Mucosa of stomach (tissue), 1 donor: ENCODE results near the gene PPM1H.

Experiments used
- H3K27me3 ChIP-seq: one replicate; pipeline ENCODE4 v1.7.0; 2013; ENCODE audit warnings: mild to moderate bottlenecking, low read length; ENCODE audit not compliant: control insufficient read depth, insufficient read depth
- H3K36me3 ChIP-seq: one replicate; pipeline ENCODE4 v1.7.0; 2013; ENCODE audit warnings: low read length; ENCODE audit not compliant: control insufficient read depth, insufficient read depth
- H3K4me1 ChIP-seq: one replicate; pipeline ENCODE4 v1.7.0; 2013; ENCODE audit warnings: mild to moderate bottlenecking, low read length; ENCODE audit not compliant: control insufficient read depth, insufficient read depth
- H3K4me3 ChIP-seq: one replicate; pipeline ENCODE4 v1.7.0; 2013; ENCODE audit warnings: low read length
- H3K9ac ChIP-seq: one replicate; pipeline ENCODE4 v1.7.0; 2013; ENCODE audit warnings: mild to moderate bottlenecking, low read length, moderate library complexity
- H3K9me3 ChIP-seq: one replicate; pipeline ENCODE4 v1.7.0; 2013; ENCODE audit warnings: mild to moderate bottlenecking, low read length, moderate library complexity; ENCODE audit not compliant: control insufficient read depth
- donor health status: Pancreatic carcinoma.

The PPM1H gene

GRCh38 chr12:62806893-62807292 lies 128.1 kb downstream of the PPM1H start:
- no peaks in the 10 kb centered on the region for H3K9me3 ChIP-seq
- no peak overlapping the region for H3K9ac ChIP-seq
- no peak overlapping the region for H3K4me3 ChIP-seq
- H3K27me3 ChIP-seq = no peaks in the 10 kb centered on the region
- no peaks in the 10 kb centered on the region for H3K36me3 ChIP-seq
- no peaks in the 10 kb centered on the region for H3K4me1 ChIP-seq

GRCh38 chr12:62806244-62806836 lies 128.6 kb downstream of the PPM1H start:
- H3K9me3 ChIP-seq = no peaks in the 10 kb centered on the region
- no peak overlapping the region for H3K4me3 ChIP-seq

GRCh38 chr12:62805517-62805916 lies 129.4 kb downstream of the PPM1H start:
- H3K4me1 ChIP-seq = no peaks in the 10 kb centered on the region
- no peak overlapping the region for H3K9ac ChIP-seq
- H3K9me3 ChIP-seq = no peaks in the 10 kb centered on the region
- H3K27me3 ChIP-seq = no peaks in the 10 kb centered on the region
- H3K36me3 ChIP-seq = no peaks in the 10 kb centered on the region
- no peak overlapping the region for H3K4me3 ChIP-seq

More at GRCh38 chr12:62806244-62806836, 128.6 kb downstream of the PPM1H start:
- Histone ChIP-seq H3K36me3 (no peaks in the 10 kb centered on the region), H3K4me1 (no peaks in the 10 kb centered on the region), H3K9ac (no peak overlapping the region), H3K27me3 (no peaks in the 10 kb centered on the region)

GRCh38 chr12:62803756-62804155 lies 131.2 kb downstream of the PPM1H start:
- no peak overlapping the region for H3K9ac ChIP-seq
- H3K4me3 ChIP-seq = no peak overlapping the region
- no peaks in the 10 kb centered on the region for H3K27me3 ChIP-seq

GRCh38 chr12:62802984-62803383 lies 132.0 kb downstream of the PPM1H start:
- Histone ChIP-seq H3K9ac (no peak overlapping the region), H3K4me3 (no peak overlapping the region), H3K4me1 (no peaks in the 10 kb centered on the region), H3K27me3 (no peaks in the 10 kb centered on the region), H3K9me3 (no peaks in the 10 kb centered on the region), H3K36me3 (no peaks in the 10 kb centered on the region)

More at GRCh38 chr12:62803756-62804155, 131.2 kb downstream of the PPM1H start:
- H3K9me3 ChIP-seq = no peaks in the 10 kb centered on the region
- no peaks in the 10 kb centered on the region for H3K36me3 ChIP-seq
- H3K4me1 ChIP-seq = no peaks in the 10 kb centered on the region

GRCh38 chr12:62802321-62802720 lies 132.6 kb downstream of the PPM1H start:
- Histone ChIP-seq H3K36me3 (no peaks in the 10 kb centered on the region), H3K4me1 (no peaks in the 10 kb centered on the region), H3K27me3 (no peaks in the 10 kb centered on the region), H3K9me3 (no peaks in the 10 kb centered on the region), H3K9ac (no peak overlapping the region), H3K4me3 (no peak overlapping the region)

- no peaks in the 10 kb centered on the region for H3K36me3 ChIP-seq
- no peaks in the 10 kb centered on the region for H3K9me3 ChIP-seq
- no peaks in the 10 kb centered on the region for H3K4me1 ChIP-seq
- no peak overlapping the region for H3K4me3 ChIP-seq
- H3K9ac ChIP-seq = no peak overlapping the region
- no peaks in the 10 kb centered on the region for H3K27me3 ChIP-seq
Measured at GRCh38 chr12:62801796-62802195, 133.2 kb downstream of the PPM1H start.

- Histone ChIP-seq H3K4me1 (no peaks in the 10 kb centered on the region), H3K9ac (no peak overlapping the region), H3K27me3 (no peaks in the 10 kb centered on the region), H3K36me3 (no peaks in the 10 kb centered on the region), H3K9me3 (no peaks in the 10 kb centered on the region), H3K4me3 (no peak overlapping the region)
Measured at GRCh38 chr12:62800707-62801400, 134.1 kb downstream of the PPM1H start.

GRCh38 chr12:62799766-62800406 lies 135.1 kb downstream of the PPM1H start:
- Histone ChIP-seq H3K9ac (no peak overlapping the region), H3K4me3 (no peak overlapping the region), H3K4me1 (no peaks in the 10 kb centered on the region), H3K27me3 (no peaks in the 10 kb centered on the region), H3K9me3 (no peaks in the 10 kb centered on the region), H3K36me3 (no peaks in the 10 kb centered on the region)

- no peaks in the 10 kb centered on the region for H3K9me3 ChIP-seq
- H3K4me1 ChIP-seq = no peaks in the 10 kb centered on the region
- no peak overlapping the region for H3K9ac ChIP-seq
- no peaks in the 10 kb centered on the region for H3K36me3 ChIP-seq
- H3K4me3 ChIP-seq = no peak overlapping the region
- H3K27me3 ChIP-seq = no peaks in the 10 kb centered on the region
Measured at GRCh38 chr12:62799126-62799736, 135.7 kb downstream of the PPM1H start.

GRCh38 chr12:62794218-62794583 lies 140.7 kb downstream of the PPM1H start:
- Histone ChIP-seq H3K9ac (no peak overlapping the region), H3K9me3 (no peaks in the 10 kb centered on the region), H3K36me3 (no peaks in the 10 kb centered on the region)

More at GRCh38 chr12:62794218-62794583, 140.7 kb downstream of the PPM1H start:
- peaks cover 13% of the 10 kb centered on the region for H3K4me1 ChIP-seq
- H3K27me3 ChIP-seq = no peaks in the 10 kb centered on the region
- no peak overlapping the region for H3K4me3 ChIP-seq
